Endothelial cell of umbilical vein (primary cell): Measurements from ENCODE around the gene STX4. TPM values are rescaled to one million over a fixed set of nuclear protein-coding genes. Genes with fewer than 3 reads are reported as not detected.

Source experiments
- BruUV-seq: library from RNA; stranded (reverse); fragments of 400-500 nt; replicated peaks from 2 replicates; lab custom pipeline; 2021; lab: Mats Ljungman, UMichigan
- CTCF ChIA-PET: fragments of 300-600, 350-600 bp; sonication (Branson Sonifier 250); formaldehyde crosslinking; loops from one replicate; lab custom pipeline; 2021; ENCODE audit warnings: antibody characterized with exemption, inconsistent platforms; lab: Charles Lee
- POLR2A ChIA-PET: fragments of 300-600, 350-600 bp; sonication (Branson Sonifier 250); formaldehyde crosslinking; loops from one replicate; lab custom pipeline; 2021; ENCODE audit warnings: antibody characterized with exemption, inconsistent platforms; lab: Charles Lee
- DNase-seq: peaks from one replicate; pipeline ENCODE4 v3.0.0-alpha.2; 2011; ENCODE audit warnings: low read depth, low spot score
- FAIRE-seq: peaks from 2 replicates; lab custom pipeline; 2011; peaks lifted over from hg19 to GRCh38; lab: Jason Lieb, UNC
- H2AFZ ChIP-seq: 2 replicates; pipeline ENCODE4 v1.6.0; 2012; ENCODE audit warnings: low read depth, low read length, control low read depth, inconsistent platforms
- H3K27ac ChIP-seq: 2 replicates; pipeline ENCODE4 v1.5.1; 2011; ENCODE audit warnings: low read depth, mild to moderate bottlenecking, control low read depth, low read length, moderate library complexity; ENCODE audit not compliant: insufficient read depth
- H3K27me3 ChIP-seq, 2 experiments: 2 replicates each; pipeline versions ENCODE4 v1.6.0 to v1.6.1; 2011; ENCODE audit warnings: low read length in 2 of 2, mixed read lengths in 1 of 2; ENCODE audit not compliant: control insufficient read depth in 2 of 2, insufficient read depth in 2 of 2
- H3K36me3 ChIP-seq, 2 experiments: 2 replicates in 1 of 2; 3 replicates in 1 of 2; pipeline ENCODE4 v1.5.1; 2011; ENCODE audit warnings: low read length in 2 of 2, mild to moderate bottlenecking in 1 of 2, moderate library complexity in 1 of 2; ENCODE audit not compliant: control insufficient read depth in 2 of 2, insufficient read depth in 2 of 2; ENCODE audit errors: extremely low read depth in 1 of 2
- H3K4me1 ChIP-seq: 3 replicates; pipeline ENCODE4 v1.5.1; 2011; ENCODE audit warnings: mild to moderate bottlenecking, low read length; ENCODE audit not compliant: control insufficient read depth, insufficient read depth; ENCODE audit errors: extremely low read depth
- H3K4me2 ChIP-seq: 2 replicates; pipeline ENCODE4 v1.6.1; 2011; ENCODE audit warnings: low read length, control low read depth, mixed read lengths; ENCODE audit not compliant: insufficient read depth
- H3K4me3 ChIP-seq, 3 experiments: fragments of 200-600 bp in 1 of 3; sonication (generic), shearing (Covaris generic) in 1 of 3; replicated peaks in 1 of 3; 2 replicates each; pipeline ENCODE4 v1.5.1; 2011 to 2016; ENCODE audit warnings: control low read depth in 3 of 3, low read length in 3 of 3, mild to moderate bottlenecking in 2 of 3, inconsistent platforms in 1 of 3, low read depth in 1 of 3, moderate library complexity in 1 of 3; ENCODE audit not compliant: insufficient read depth in 1 of 3
- H3K79me2 ChIP-seq: 2 replicates; pipeline ENCODE4 v1.6.0; 2012; ENCODE audit warnings: low read length, inconsistent platforms; ENCODE audit not compliant: control insufficient read depth, insufficient read depth
- H3K9ac ChIP-seq: replicated peaks from 2 replicates; pipeline ENCODE3; 2011; ENCODE audit warnings: low read length, control low read depth; ENCODE audit not compliant: insufficient read depth; ENCODE audit errors: extremely low read depth
- H3K9me1 ChIP-seq: replicated peaks from 3 replicates; pipeline ENCODE4 v1.6.0; 2011; ENCODE audit warnings: mild to moderate bottlenecking, low read length; ENCODE audit not compliant: control insufficient read depth, insufficient read depth; ENCODE audit errors: extremely low read depth
- H3K9me3 ChIP-seq: replicated peaks from 2 replicates; pipeline ENCODE4 v1.5.1; 2012; ENCODE audit warnings: low read length, inconsistent platforms; ENCODE audit not compliant: control insufficient read depth, insufficient read depth
- H4K20me1 ChIP-seq: replicated peaks from 2 replicates; pipeline ENCODE3; 2011; ENCODE audit warnings: mild to moderate bottlenecking, low read length; ENCODE audit not compliant: control insufficient read depth, insufficient read depth; ENCODE audit errors: extremely low read depth
- EZH2 ChIP-seq: IDR thresholded peaks from 2 replicates; pipeline ENCODE4 v1.6.1; 2012; ENCODE audit warnings: borderline replicate concordance, low read depth, mild to moderate bottlenecking, moderate library complexity, low read length, inconsistent platforms; ENCODE audit not compliant: severe bottlenecking
- FOS ChIP-seq: IDR thresholded peaks from 2 replicates; pipeline ENCODE4 v1.6.1; 2011; ENCODE audit warnings: mild to moderate bottlenecking, low read length, moderate library complexity, borderline replicate concordance; ENCODE audit not compliant: insufficient read depth
- GATA2 ChIP-seq: IDR thresholded peaks from 2 replicates; pipeline ENCODE4 v1.7.0; 2011; ENCODE audit warnings: low read depth, mild to moderate bottlenecking, moderate library complexity, mixed read lengths, low read length; ENCODE audit not compliant: insufficient read length, insufficient read depth
- JUN ChIP-seq: IDR thresholded peaks from 2 replicates; pipeline ENCODE4 v1.6.1; 2011; ENCODE audit warnings: borderline replicate concordance, low read depth; ENCODE audit not compliant: insufficient read length, insufficient read depth
- MAX ChIP-seq: IDR thresholded peaks from 2 replicates; pipeline ENCODE4 v1.6.1; 2011; ENCODE audit not compliant: insufficient read depth, insufficient read length
- MYC ChIP-seq: IDR thresholded peaks from one replicate; pipeline ENCODE4 v1.6.1; 2011; ENCODE audit warnings: mild to moderate bottlenecking, low read depth, low read length
- POLR2A ChIP-seq: IDR thresholded peaks from 2 replicates; pipeline ENCODE4 v1.6.1; 2012; ENCODE audit warnings: low read depth, mild to moderate bottlenecking, control low read depth, low read length
- POLR2AphosphoS5 ChIP-seq: IDR thresholded peaks from 2 replicates; pipeline ENCODE4 v1.6.1; 2012; ENCODE audit warnings: low read depth, mild to moderate bottlenecking, control low read depth, low read length, moderate library complexity; ENCODE audit not compliant: insufficient read depth
- dilution Hi-C: fragments of 300-500 bp; cut with MboI; formaldehyde crosslinking; loops from one replicate; pipeline ENCODE4 v1.15.0; 2019; ENCODE audit warnings: low sequenced_read_pairs; ENCODE audit not compliant: extremely low pct_ligation_motif_present
- intact Hi-C: fragments of 100-400 bp; cut with micrococcal nuclease; formaldehyde crosslinking; loops from one replicate; pipeline ENCODE4 v1.10.0; 2022
- polyA plus RNA-seq, 4 experiments: library from polyadenylated mRNA; depleted of rRNA in 3 of 4; stranded (reverse) in 3 of 4; unstranded in 1 of 4; fragments of >200 nt; gene quantifications; 2 replicates each; pipeline versions ENCODE4 v1.2.1 to v1.2.3, GENCODE V29; 2011 to 2012; ENCODE audit warnings: missing spikeins in 1 of 4
- total RNA-seq: library from RNA; stranded (reverse); gene quantifications from 2 replicates; pipeline ENCODE4 v1.2.3, GENCODE V29; 2021

The STX4 gene
- total and polyA plus RNA-seq, 2 donors (not counting 3 experiments of a cell fraction or from before 2014, with no cell fraction given), result 49.5 to 65.2 TPM

- Histone ChIP-seq H3K4me2 (no peak overlapping the region), H2AFZ (no peak overlapping the region), H3K27me3 (peaks cover 4 to 10% of the 10 kb centered on the region in 2 experiments), H3K9me1 (no peaks in the 10 kb centered on the region), H3K36me3 (no peaks in the 10 kb centered on the region), H3K4me3 (no peak overlapping the region), H3K27ac (no peak overlapping the region), H3K9me3 (no peaks in the 10 kb centered on the region), H3K4me1 (no peaks in the 10 kb centered on the region), H3K79me2 (no peaks in the 10 kb centered on the region), H3K9ac (no peak overlapping the region), H4K20me1 (no peaks in the 10 kb centered on the region)
- BruUV-seq, result no TSS peak
- intact Hi-C loops, result no loop called here
- DNase-seq (no peak), FAIRE-seq (no peak)
- dilution Hi-C loops, result no loop called here
- ChIA-PET POLR2A (no interaction called here), CTCF (interaction anchor here (1.2 kb wide), 1 partner anchor 95 kb away, joined by 3 read pairs; no protein-coding TSS in a partner anchor)
- TF ChIP-seq GATA2 (no peak), MAX (no peak), POLR2A (no peak), POLR2AphosphoS5 (no peak), MYC (no peak), EZH2 (no peak), JUN (no peak), FOS (no peak)
Measured at GRCh38 chr16:31004658-31005057, 28.7 kb upstream of the STX4 start.
